ENCODE results near the gene ING3. TPM values are rescaled to one million over a fixed set of nuclear protein-coding genes. Genes with fewer than 3 reads are reported as not detected.

ING3 gene
- total and polyA plus RNA-seq, 2 donors (not counting 3 experiments of a cell fraction or from before 2014, with no cell fraction given), result 8.7 to 19.6 TPM

- ChIA-PET CTCF (interaction anchor here (1.0 to 1.8 kb wide), 3 partner anchors 12 to 127 kb away, joined by 3 to 5 read pairs (median 5); no protein-coding TSS in a partner anchor), POLR2A (no interaction called here)
- H2AFZ ChIP-seq (ENCODE audit: low read depth, low read length), result no peak overlapping the region
- H3K4me1 ChIP-seq (ENCODE audit: control insufficient read depth, extremely low read depth, insufficient read depth, low read length), result no peaks in the 10 kb centered on the region
- DNase-seq (ENCODE audit: low read depth, low spot score), result no peak
- no peaks in the 10 kb centered on the region for H3K27me3 ChIP-seq (ENCODE audit: control insufficient read depth in 2 of 2, insufficient read depth in 2 of 2, low read length in 2 of 2)
- H3K36me3 ChIP-seq (ENCODE audit: control insufficient read depth in 2 of 2, extremely low read depth in 1 of 2, insufficient read depth in 2 of 2, low read length in 2 of 2), result no peaks in the 10 kb centered on the region
- no peak overlapping the region for H3K27ac ChIP-seq (ENCODE audit: insufficient read depth, low read depth, low read length)
- H3K9ac ChIP-seq (replicated peaks; ENCODE audit: extremely low read depth, insufficient read depth, low read length), result no peak overlapping the region
- TF ChIP-seq MYC (IDR thresholded peaks at IDR 0.05; ENCODE audit: low read depth, low read length) (no peak), JUN (IDR thresholded peaks at IDR 0.05; ENCODE audit: borderline replicate concordance, insufficient read depth, insufficient read length, low read depth) (no peak)
- H3K79me2 ChIP-seq (ENCODE audit: control insufficient read depth, insufficient read depth, low read length), result no peaks in the 10 kb centered on the region
- H3K9me3 ChIP-seq (replicated peaks; ENCODE audit: control insufficient read depth, insufficient read depth, low read length), result no peaks in the 10 kb centered on the region
- dilution Hi-C loops (cut with MboI; ENCODE audit: extremely low pct_ligation_motif_present, low sequenced_read_pairs) (no loop called here), intact Hi-C loops (cut with micrococcal nuclease) (no loop called here)
- no peak overlapping the region for H3K4me3 ChIP-seq (replicated peaks in 1 of 3; ENCODE audit: insufficient read depth in 1 of 3, low read depth in 1 of 3, low read length in 3 of 3)
- no peak overlapping the region for H3K4me2 ChIP-seq (ENCODE audit: insufficient read depth, low read length)
- no peak for FAIRE-seq
- no peaks in the 10 kb centered on the region for H3K9me1 ChIP-seq (replicated peaks; ENCODE audit: control insufficient read depth, extremely low read depth, insufficient read depth, low read length)
- no TSS peak for BruUV-seq (replicated peaks)
- H4K20me1 ChIP-seq (replicated peaks; ENCODE audit: control insufficient read depth, extremely low read depth, insufficient read depth, low read length), result no peaks in the 10 kb centered on the region
Measured at GRCh38 chr7:120919466-120919865, 31.1 kb upstream of the ING3 start.

DNA sequence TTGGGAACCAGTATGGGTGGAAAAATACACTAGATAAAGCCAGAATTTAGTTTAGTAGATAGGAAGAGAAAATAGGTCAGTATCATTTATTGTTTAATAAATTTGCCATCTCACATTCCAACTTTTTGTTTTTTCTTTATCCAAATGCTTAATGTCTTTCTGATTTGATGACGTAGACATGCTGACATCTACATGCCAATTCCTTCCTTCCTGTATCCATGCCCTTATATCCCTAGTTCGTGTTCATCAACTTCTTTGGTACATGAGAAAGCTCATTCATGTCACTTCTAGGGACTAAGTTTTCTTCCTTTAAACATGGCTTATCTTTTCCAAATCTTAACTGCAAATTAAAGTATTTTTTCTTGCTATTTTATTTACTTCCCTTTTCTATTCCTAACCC lies 30.5 kb upstream of the ING3 start:
- Histone ChIP-seq H3K36me3 (ENCODE audit: control insufficient read depth in 2 of 2, extremely low read depth in 1 of 2, insufficient read depth in 2 of 2, low read length in 2 of 2) (no peaks in the 10 kb centered on the region), H4K20me1 (replicated peaks; ENCODE audit: control insufficient read depth, extremely low read depth, insufficient read depth, low read length) (no peaks in the 10 kb centered on the region), H2AFZ (ENCODE audit: low read depth, low read length) (no peak overlapping the region), H3K27me3 (ENCODE audit: control insufficient read depth in 2 of 2, insufficient read depth in 2 of 2, low read length in 2 of 2) (no peaks in the 10 kb centered on the region), H3K79me2 (ENCODE audit: control insufficient read depth, insufficient read depth, low read length) (no peaks in the 10 kb centered on the region), H3K4me1 (ENCODE audit: control insufficient read depth, extremely low read depth, insufficient read depth, low read length) (no peaks in the 10 kb centered on the region), H3K4me2 (ENCODE audit: insufficient read depth, low read length) (no peak overlapping the region), H3K27ac (ENCODE audit: insufficient read depth, low read depth, low read length) (no peak overlapping the region), H3K9me3 (replicated peaks; ENCODE audit: control insufficient read depth, insufficient read depth, low read length) (no peaks in the 10 kb centered on the region), H3K4me3 (replicated peaks in 1 of 3; ENCODE audit: insufficient read depth in 1 of 3, low read depth in 1 of 3, low read length in 3 of 3) (no peak overlapping the region), H3K9me1 (replicated peaks; ENCODE audit: control insufficient read depth, extremely low read depth, insufficient read depth, low read length) (no peaks in the 10 kb centered on the region), H3K9ac (replicated peaks; ENCODE audit: extremely low read depth, insufficient read depth, low read length) (no peak overlapping the region)
- FAIRE-seq (no peak), DNase-seq (ENCODE audit: low read depth, low spot score) (no peak)
- ChIA-PET POLR2A (no interaction called here), CTCF (interaction anchor here (1.0 to 1.8 kb wide), 3 partner anchors 12 to 128 kb away, joined by 3 to 5 read pairs (median 5); no protein-coding TSS in a partner anchor)
- intact Hi-C loops (cut with micrococcal nuclease), result no loop called here
- no peak for TF ChIP-seq MAX (IDR thresholded peaks at IDR 0.05; ENCODE audit: insufficient read depth, insufficient read length)
- TF ChIP-seq MYC (IDR thresholded peaks at IDR 0.05; ENCODE audit: low read depth, low read length), result no peak
- no peak for TF ChIP-seq FOS (IDR thresholded peaks at IDR 0.05; ENCODE audit: borderline replicate concordance, insufficient read depth, low read length)
- TF ChIP-seq POLR2A (IDR thresholded peaks at IDR 0.05; ENCODE audit: low read depth, low read length), result no peak
- TF ChIP-seq, protein P1, sequence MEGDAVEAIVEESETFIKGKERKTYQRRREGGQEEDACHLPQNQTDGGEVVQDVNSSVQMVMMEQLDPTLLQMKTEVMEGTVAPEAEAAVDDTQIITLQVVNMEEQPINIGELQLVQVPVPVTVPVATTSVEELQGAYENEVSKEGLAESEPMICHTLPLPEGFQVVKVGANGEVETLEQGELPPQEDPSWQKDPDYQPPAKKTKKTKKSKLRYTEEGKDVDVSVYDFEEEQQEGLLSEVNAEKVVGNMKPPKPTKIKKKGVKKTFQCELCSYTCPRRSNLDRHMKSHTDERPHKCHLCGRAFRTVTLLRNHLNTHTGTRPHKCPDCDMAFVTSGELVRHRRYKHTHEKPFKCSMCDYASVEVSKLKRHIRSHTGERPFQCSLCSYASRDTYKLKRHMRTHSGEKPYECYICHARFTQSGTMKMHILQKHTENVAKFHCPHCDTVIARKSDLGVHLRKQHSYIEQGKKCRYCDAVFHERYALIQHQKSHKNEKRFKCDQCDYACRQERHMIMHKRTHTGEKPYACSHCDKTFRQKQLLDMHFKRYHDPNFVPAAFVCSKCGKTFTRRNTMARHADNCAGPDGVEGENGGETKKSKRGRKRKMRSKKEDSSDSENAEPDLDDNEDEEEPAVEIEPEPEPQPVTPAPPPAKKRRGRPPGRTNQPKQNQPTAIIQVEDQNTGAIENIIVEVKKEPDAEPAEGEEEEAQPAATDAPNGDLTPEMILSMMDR (IDR thresholded peaks at IDR 0.05; ENCODE audit: extremely low read depth in 1 of 2, insufficient read depth in 1 of 2, low read depth in 1 of 2, low read length in 2 of 2), result no peak
- BruUV-seq (replicated peaks), result no TSS peak
- dilution Hi-C loops (cut with MboI; ENCODE audit: extremely low pct_ligation_motif_present, low sequenced_read_pairs), result no loop called here
